HepG2 (cell line): ENCODE results near the gene ZNF100. TPM values are rescaled to one million over a fixed set of nuclear protein-coding genes. Genes with fewer than 3 reads are reported as not detected.
A peak's percentile ranks its signal among the peaks of the same experiment; 100 is the strongest.
"Not testable (repeated sequence)": the region's sequence is repeated elsewhere in the genome, so short reads cannot be mapped to it uniquely, and the experiment has no call there.

Experiments
- ATAC-seq: fragments of 200-7000 bp; cut with Tn5 transposase; 3 replicates; pipeline ENCODE4 v1.9.1; 2020; ENCODE audit warnings: mild to moderate bottlenecking, moderate library complexity
- BruUV-seq: library from RNA; stranded (reverse); fragments of 400-500 nt; replicated peaks from 2 replicates; lab custom pipeline; 2021; lab: Mats Ljungman, UMichigan
- CTCF ChIA-PET: fragments of 300-600 bp; formaldehyde crosslinking; extraction: SDS; loops from one replicate; lab custom pipeline; 2021; ENCODE audit warnings: low total read pairs, inconsistent platforms, low intra/inter-chr PET ratio; lab: Yijun Ruan, JAX
- POLR2A ChIA-PET: fragments of 350-600 bp; sonication (Branson Sonifier 250); formaldehyde crosslinking; loops from one replicate; lab custom pipeline; 2020; ENCODE audit warnings: antibody characterized with exemption, inconsistent platforms; lab: Yijun Ruan, JAX
- DNase-seq: peaks from one replicate; pipeline ENCODE4 v3.0.0-alpha.2; 2015; ENCODE audit warnings: low spot score
- FAIRE-seq: peaks from 3 replicates; lab custom pipeline; 2011; peaks lifted over from hg19 to GRCh38; lab: Jason Lieb, UNC
- H2AFZ ChIP-seq: one replicate; pipeline ENCODE4 v1.6.1; 2011; ENCODE audit warnings: low read length, inconsistent platforms
- H3K27ac ChIP-seq: fragments of 300-600 bp; 3 replicates; pipeline ENCODE4 v1.8.0; 2011; ENCODE audit warnings: mixed run types, mild to moderate bottlenecking, mixed read lengths, low read length, inconsistent platforms; ENCODE audit not compliant: insufficient read depth; ENCODE audit errors: extremely low read length
- H3K27me3 ChIP-seq, 2 experiments: fragments of 200-600 bp in 1 of 2; 2 replicates in 1 of 2; 3 replicates in 1 of 2; pipeline versions ENCODE4 v1.6.0 to v1.8.0; 2011; ENCODE audit warnings: low read length in 2 of 2, mild to moderate bottlenecking in 2 of 2, moderate library complexity in 2 of 2, inconsistent platforms in 1 of 2; ENCODE audit not compliant: insufficient read depth in 2 of 2, control insufficient read depth in 1 of 2
- H3K36me3 ChIP-seq, 2 experiments: fragments of 200-600 bp in 1 of 2; replicated peaks in 1 of 2; 2 replicates in 1 of 2; 3 replicates in 1 of 2; pipeline versions ENCODE4 v1.5.1 to v1.8.0; 2011; ENCODE audit warnings: low read length in 2 of 2, inconsistent platforms in 1 of 2; ENCODE audit not compliant: insufficient read depth in 2 of 2, control insufficient read depth in 1 of 2
- H3K4me1 ChIP-seq: 2 replicates; pipeline ENCODE4 v1.5.1; 2012; ENCODE audit warnings: low read length, inconsistent platforms; ENCODE audit not compliant: insufficient read depth
- H3K4me2 ChIP-seq: 2 replicates; pipeline ENCODE4 v1.6.0; 2011; ENCODE audit warnings: low read depth, low read length, inconsistent platforms
- H3K4me3 ChIP-seq, 3 experiments: fragments of 200-600 bp in 1 of 3; sonication (generic), shearing (Covaris generic) in 1 of 3; replicated peaks in 1 of 3; 2 replicates each; pipeline ENCODE4 v1.5.1; 2011 to 2016; ENCODE audit warnings: low read length in 3 of 3, inconsistent platforms in 2 of 3, low read depth in 2 of 3, mild to moderate bottlenecking in 2 of 3, control low read depth in 1 of 3, mixed read lengths in 1 of 3; ENCODE audit not compliant: insufficient read depth in 1 of 3
- H3K79me2 ChIP-seq: one replicate; pipeline ENCODE4 v1.6.1; 2011; ENCODE audit warnings: low read length, inconsistent platforms; ENCODE audit not compliant: insufficient read depth
- H3K9ac ChIP-seq: 2 replicates; pipeline ENCODE4 v1.6.0; 2011; ENCODE audit warnings: mild to moderate bottlenecking, low read depth, low read length, inconsistent platforms; ENCODE audit not compliant: insufficient read depth
- H3K9me3 ChIP-seq: 2 replicates; pipeline ENCODE4 v1.5.1; 2012; ENCODE audit warnings: mild to moderate bottlenecking, low read length
- H4K20me1 ChIP-seq: 2 replicates; pipeline ENCODE4 v1.6.0; 2011; ENCODE audit warnings: inconsistent platforms, mild to moderate bottlenecking, low read length, moderate library complexity; ENCODE audit not compliant: insufficient read depth
- CHD4 ChIP-seq: fragments of 200-600 bp; sonication (generic); IDR thresholded peaks from 2 replicates; pipeline ENCODE4 v1.7.0; 2017; ENCODE audit warnings: mild to moderate bottlenecking, low read length, borderline replicate concordance
- DNMT1 ChIP-seq: sonication (generic); formaldehyde crosslinking; IDR thresholded peaks from 2 replicates; pipeline ENCODE4 v1.5.1; 2020; ENCODE audit warnings: mild to moderate bottlenecking, missing genetic modification reagents
- DNMT3B ChIP-seq: conservative IDR thresholded peaks from 2 replicates; pipeline ENCODE4 v1.6.1; 2016; ENCODE audit warnings: missing biosample characterization, control low read depth
- FOSL2 ChIP-seq: sonication (generic); formaldehyde crosslinking; IDR thresholded peaks from 2 replicates; pipeline ENCODE4 v1.4.0; 2020; ENCODE audit warnings: missing genetic modification reagents
- FOXC1 ChIP-seq: sonication (generic); formaldehyde crosslinking; IDR thresholded peaks from 2 replicates; pipeline ENCODE4 v1.8.0; 2022; ENCODE audit warnings: mild to moderate bottlenecking, missing genetic modification reagents, borderline replicate concordance
- HOXA3 ChIP-seq: sonication (generic); formaldehyde crosslinking; IDR thresholded peaks from 2 replicates; pipeline ENCODE4 v1.5.0; 2020; ENCODE audit warnings: missing genetic modification reagents
- JUN ChIP-seq: sonication (generic); formaldehyde crosslinking; IDR thresholded peaks from 2 replicates; pipeline ENCODE4 v1.4.0; 2020; ENCODE audit warnings: mild to moderate bottlenecking, missing genetic modification reagents
- MED1 ChIP-seq: sonication (generic); formaldehyde crosslinking; IDR thresholded peaks from 2 replicates; pipeline ENCODE4 v1.4.0; 2020; ENCODE audit warnings: missing genetic modification reagents
- POLR2AphosphoS2 ChIP-seq: IDR thresholded peaks from 2 replicates; pipeline ENCODE4 v1.6.1; 2011; ENCODE audit warnings: low read depth, low read length, improper control_type of control experiment
- RAD21 ChIP-seq: fragments of 450-650 bp; formaldehyde crosslinking; IDR thresholded peaks from 2 replicates; pipeline ENCODE4 v1.5.0; 2020; ENCODE audit warnings: mild to moderate bottlenecking
- TFE3 ChIP-seq: IDR thresholded peaks from 2 replicates; pipeline ENCODE4 v1.6.1; 2016
- ZBTB7A ChIP-seq: sonication (generic); formaldehyde crosslinking; IDR thresholded peaks from 2 replicates; pipeline ENCODE4 v1.8.0; 2022; ENCODE audit warnings: mild to moderate bottlenecking, missing genetic modification reagents
- ZNF510 ChIP-seq: sonication (generic); formaldehyde crosslinking; IDR thresholded peaks from 2 replicates; pipeline ENCODE4 v1.4.0; 2020; ENCODE audit warnings: low read depth, mild to moderate bottlenecking, missing genetic modification reagents
- ZNF569 ChIP-seq: sonication (generic); formaldehyde crosslinking; IDR thresholded peaks from 2 replicates; pipeline ENCODE4 v1.5.0; 2020; ENCODE audit warnings: mild to moderate bottlenecking, missing genetic modification reagents, moderate library complexity, borderline replicate concordance
- WGBS: methylation state at CpG from one replicate; pipeline ENCODE4 v1.1.6; 2017; ENCODE audit warnings: low lambda C conversion rate; 5-methylcytosine and 5-hydroxymethylcytosine counted together
- in situ Hi-C: cut with HindIII; loops from 2 replicates; pipeline ENCODE4 v1.10.0; 2017; ENCODE audit warnings: low pct_unique_long_range_greater_than_20kb; ENCODE audit not compliant: extremely low pct_ligation_motif_present
- intact Hi-C: fragments of 100-400 bp; cut with micrococcal nuclease; formaldehyde crosslinking; loops from one replicate; pipeline ENCODE4 v1.10.0; 2022; ENCODE audit not compliant: unreplicated experiment
- polyA plus RNA-seq, 8 experiments: library from polyadenylated mRNA; depleted of rRNA in 3 of 8; stranded (reverse) in 7 of 8; unstranded in 1 of 8; fragments of >200 nt; fragmentation: Illumina TruSeq in 4 of 8; extraction: Trizol in 4 of 8; gene quantifications; 2 replicates each; pipeline versions ENCODE4 v1.2.1 to v1.2.3, GENCODE V29; 2011 to 2016; ENCODE audit warnings: low read depth in 4 of 8, missing spikeins in 1 of 8, mixed read lengths in 1 of 8; ENCODE audit not compliant: insufficient read depth in 1 of 8
- total RNA-seq, 5 experiments: library from RNA; depleted of rRNA; stranded (reverse); fragments of >200 nt; fragmentation: Illumina TruSeq; extraction: Trizol; gene quantifications; 2 replicates each; pipeline ENCODE4 v1.2.3, GENCODE V29; 2016; ENCODE audit warnings: low read depth in 1 of 5
- TF ChIP-seq, protein P1 (sequence below): sonication (generic); formaldehyde crosslinking; IDR thresholded peaks from 2 replicates; pipeline ENCODE4 v1.8.0; 2022; ENCODE audit warnings: missing genetic modification reagents, mild to moderate bottlenecking, borderline replicate concordance

ZNF100 gene
- total and polyA plus RNA-seq, 2 of the 13 experiments (the other 11 are each of a cell fraction or from before 2014, with no cell fraction given), result 2.5 to 11.4 TPM

DNA sequence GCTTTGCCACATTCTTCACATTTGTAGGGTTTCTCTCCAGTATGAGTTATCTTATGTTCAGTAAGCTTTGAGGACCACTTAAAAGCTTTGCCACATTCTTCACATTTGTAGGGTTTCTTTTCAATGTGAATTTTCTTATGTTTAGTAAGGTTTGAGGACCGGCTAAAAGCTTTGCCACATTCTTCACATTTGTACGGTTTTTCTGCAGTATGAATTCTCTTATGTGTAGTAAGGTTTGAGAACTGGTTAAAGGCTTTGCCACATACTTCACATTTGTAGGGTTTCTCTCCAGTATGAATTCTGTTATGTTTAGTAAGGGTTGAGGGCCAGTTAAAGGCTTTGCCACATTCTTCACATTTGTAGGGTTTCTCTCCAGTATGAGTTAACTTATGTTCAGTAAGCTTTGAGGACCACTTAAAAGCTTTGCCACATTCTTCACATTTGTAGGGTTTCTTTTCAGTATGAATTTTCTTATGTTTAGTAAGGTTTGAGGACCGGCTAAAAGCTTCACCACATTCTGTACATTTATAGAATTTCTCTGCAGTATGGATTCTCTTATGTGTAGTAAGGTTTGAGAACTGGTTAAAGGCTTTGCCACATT lies 41.1 kb upstream of the ZNF100 start:
- H3K4me3 ChIP-seq, FAIRE-seq, H3K27me3 ChIP-seq, in situ Hi-C loops, intact Hi-C loops, H3K4me1 ChIP-seq, POLR2A ChIA-PET, H3K4me2 ChIP-seq, H3K79me2 ChIP-seq, CTCF ChIA-PET, H3K9ac ChIP-seq, DNase-seq, ATAC-seq, H3K27ac ChIP-seq, H2AFZ ChIP-seq, H4K20me1 ChIP-seq: not testable (repeated sequence)
- Histone ChIP-seq H3K36me3 (peaks cover 0 to 16% of the 10 kb centered on the region in 2 experiments; a peak in 2 of 5 replicates), H3K9me3 (peaks cover 89% of the 10 kb centered on the region)
- 43% methylated on average over 3 of the region's 3 CpGs for WGBS
- BruUV-seq, result TSS peak; percentile 27

GRCh38 chr19:21789466-21790085 lies 22.2 kb upstream of the ZNF100 start:
- no peak for TF ChIP-seq DNMT1 (CRISPR knock-in tag)
- no peak for TF ChIP-seq TFE3 (CRISPR knock-in tag)
- no peak for TF ChIP-seq RAD21 (CRISPR knock-in tag)
- no peak for TF ChIP-seq POLR2AphosphoS2
- no peak for TF ChIP-seq JUN
- TF ChIP-seq ZNF569, result no peak
- no peak for TF ChIP-seq ZBTB7A
- no peak for TF ChIP-seq MED1 (CRISPR knock-in tag)
- TF ChIP-seq FOSL2 (CRISPR knock-in tag), result no peak
- no peak for TF ChIP-seq HOXA3 (CRISPR knock-in tag)
- no peak for TF ChIP-seq ZNF510 (CRISPR knock-in tag)
- TF ChIP-seq CHD4, result no peak
- TF ChIP-seq, protein P1, sequence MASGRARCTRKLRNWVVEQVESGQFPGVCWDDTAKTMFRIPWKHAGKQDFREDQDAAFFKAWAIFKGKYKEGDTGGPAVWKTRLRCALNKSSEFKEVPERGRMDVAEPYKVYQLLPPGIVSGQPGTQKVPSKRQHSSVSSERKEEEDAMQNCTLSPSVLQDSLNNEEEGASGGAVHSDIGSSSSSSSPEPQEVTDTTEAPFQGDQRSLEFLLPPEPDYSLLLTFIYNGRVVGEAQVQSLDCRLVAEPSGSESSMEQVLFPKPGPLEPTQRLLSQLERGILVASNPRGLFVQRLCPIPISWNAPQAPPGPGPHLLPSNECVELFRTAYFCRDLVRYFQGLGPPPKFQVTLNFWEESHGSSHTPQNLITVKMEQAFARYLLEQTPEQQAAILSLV (CRISPR knock-in tag), result no peak
- TF ChIP-seq DNMT3B (CRISPR knock-in tag), result no peak
- no peak for TF ChIP-seq FOXC1 (CRISPR knock-in tag)
- Histone ChIP-seq H3K4me1 (no peaks in the 10 kb centered on the region), H3K9me3 (peaks cover 75% of the 10 kb centered on the region), H3K4me2 (no peak overlapping the region), H3K9ac (no peak overlapping the region), H4K20me1 (no peaks in the 10 kb centered on the region), H3K4me3 (no peak overlapping the region), H3K79me2 (no peaks in the 10 kb centered on the region), H2AFZ (no peak overlapping the region), H3K36me3 (no peaks in the 10 kb centered on the region), H3K27me3 (no peaks in the 10 kb centered on the region), H3K27ac (no peak overlapping the region)
- ATAC-seq (no peak), FAIRE-seq (no peak), DNase-seq (no peak)
- intact Hi-C loops, result no loop called here
- ChIA-PET CTCF (no interaction called here), POLR2A (no interaction called here)
- no TSS peak for BruUV-seq
- 38% methylated on average over 5 of the region's 5 CpGs for WGBS
- in situ Hi-C loops, result no loop called here
